Neuronal stem cell (in vitro differentiated cells): ENCODE measurements around the gene EPS8L3.
"Not testable (repeated sequence)": the region's sequence is repeated elsewhere in the genome, so short reads cannot be mapped to it uniquely, and the experiment has no call there.

Experiments
- DNase-seq: peaks from one replicate; pipeline ENCODE4 v3.0.0-alpha.2; 2013; ENCODE audit warnings: low spot score
- H2AFZ ChIP-seq: one replicate; pipeline ENCODE4 v1.6.1; 2013; ENCODE audit warnings: mild to moderate bottlenecking, low read length, inconsistent platforms
- H2AK5ac ChIP-seq: 2 replicates; pipeline ENCODE4 v1.6.1; 2013; ENCODE audit warnings: low read depth, mild to moderate bottlenecking, inconsistent platforms, low read length, moderate library complexity, mixed read lengths
- H2BK120ac ChIP-seq: 2 replicates; pipeline ENCODE4 v1.6.1; 2013; ENCODE audit warnings: low read depth, mild to moderate bottlenecking, inconsistent platforms, low read length, moderate library complexity, mixed read lengths
- H2BK12ac ChIP-seq: one replicate; pipeline ENCODE4 v1.6.1; 2013; ENCODE audit warnings: low read length, inconsistent platforms
- H2BK15ac ChIP-seq: 2 replicates; pipeline ENCODE4 v1.6.1; 2013; ENCODE audit warnings: mild to moderate bottlenecking, low read length, inconsistent platforms, mixed read lengths
- H2BK5ac ChIP-seq: one replicate; pipeline ENCODE4 v1.6.1; 2013; ENCODE audit warnings: inconsistent platforms, mild to moderate bottlenecking, low read length, moderate library complexity
- H3K14ac ChIP-seq: one replicate; pipeline ENCODE4 v1.6.1; 2013; ENCODE audit warnings: low read length, inconsistent platforms
- H3K18ac ChIP-seq: 2 replicates; pipeline ENCODE4 v1.6.1; 2013; ENCODE audit warnings: low read length, inconsistent platforms
- H3K23ac ChIP-seq: 2 replicates; pipeline ENCODE4 v1.6.1; 2013; ENCODE audit warnings: low read depth, mild to moderate bottlenecking, mixed read lengths, low read length, inconsistent platforms; ENCODE audit not compliant: poor library complexity
- H3K27ac ChIP-seq: replicated peaks from 3 replicates; pipeline ENCODE4 v1.5.1; 2013; ENCODE audit warnings: low read length, inconsistent platforms
- H3K27me3 ChIP-seq, 3 experiments: 2 replicates each; pipeline ENCODE4 v1.6.1; 2013; ENCODE audit warnings: low read length in 3 of 3, mild to moderate bottlenecking in 2 of 3, inconsistent platforms in 1 of 3, low read depth in 1 of 3, mixed read lengths in 1 of 3, moderate library complexity in 1 of 3; ENCODE audit not compliant: control insufficient read depth in 3 of 3, insufficient read depth in 3 of 3
- H3K36me3 ChIP-seq, 2 donors: replicated peaks in 1 of 2; 2 replicates each; pipeline ENCODE4 v1.6.1; 2013; ENCODE audit warnings: low read length in 2 of 2; ENCODE audit not compliant: control insufficient read depth in 2 of 2, insufficient read depth in 2 of 2
- H3K4ac ChIP-seq: 2 replicates; pipeline ENCODE4 v1.6.1; 2013; ENCODE audit warnings: inconsistent platforms, mild to moderate bottlenecking, low read length, moderate library complexity
- H3K4me1 ChIP-seq, 2 donors: 1 replicate in 1 of 2; 2 replicates in 1 of 2; pipeline ENCODE4 v1.6.1; 2013; ENCODE audit warnings: low read length in 2 of 2, low read depth in 1 of 2; ENCODE audit not compliant: control insufficient read depth in 2 of 2, insufficient read depth in 1 of 2
- H3K4me2 ChIP-seq: one replicate; pipeline ENCODE4 v1.6.1; 2013; ENCODE audit warnings: mild to moderate bottlenecking, low read length, inconsistent platforms; ENCODE audit not compliant: insufficient read depth, poor library complexity, severe bottlenecking
- H3K4me3 ChIP-seq, 2 donors: 2 replicates each; pipeline ENCODE4 v1.5.1; 2013; ENCODE audit warnings: low read length in 2 of 2, mild to moderate bottlenecking in 2 of 2, inconsistent platforms in 1 of 2, moderate library complexity in 1 of 2
- H3K79me1 ChIP-seq: one replicate; pipeline ENCODE4 v1.6.1; 2013; ENCODE audit warnings: low read depth, mild to moderate bottlenecking, inconsistent platforms, low read length, moderate library complexity
- H3K9ac ChIP-seq: one replicate; pipeline ENCODE4 v1.6.1; 2013; ENCODE audit warnings: mild to moderate bottlenecking, low read depth, low read length, inconsistent platforms; ENCODE audit not compliant: poor library complexity
- H3K9me3 ChIP-seq, 2 donors: replicated peaks in 1 of 2; 2 replicates each; pipeline versions ENCODE3 to v1.6.1; 2013; ENCODE audit warnings: low read length in 2 of 2, mild to moderate bottlenecking in 2 of 2, inconsistent platforms in 1 of 2, low read depth in 1 of 2, mixed read lengths in 1 of 2, moderate library complexity in 1 of 2; ENCODE audit not compliant: control insufficient read depth in 2 of 2, insufficient read depth in 1 of 2
- H4K8ac ChIP-seq: one replicate; pipeline ENCODE4 v1.6.1; 2013; ENCODE audit warnings: low read depth, mild to moderate bottlenecking, inconsistent platforms, low read length, moderate library complexity
- H4K91ac ChIP-seq: one replicate; pipeline ENCODE4 v1.6.1; 2013; ENCODE audit warnings: low read length, low read depth, mild to moderate bottlenecking, inconsistent platforms; ENCODE audit not compliant: poor library complexity
- WGBS, 2 donors: extraction: QIAGEN DNeasy Blood & Tissue Kit; methylation state at CpG; one replicate each; pipeline ENCODE4 v1.1.7; 2013; ENCODE audit warnings: missing lambda C conversion rate in 2 of 2, mixed read lengths in 1 of 2; ENCODE audit not compliant: insufficient read length in 2 of 2, insufficient replicate concordance in 1 of 2; ENCODE audit errors: extremely low coverage in 2 of 2; 5-methylcytosine and 5-hydroxymethylcytosine counted together

Gene EPS8L3

DNA sequence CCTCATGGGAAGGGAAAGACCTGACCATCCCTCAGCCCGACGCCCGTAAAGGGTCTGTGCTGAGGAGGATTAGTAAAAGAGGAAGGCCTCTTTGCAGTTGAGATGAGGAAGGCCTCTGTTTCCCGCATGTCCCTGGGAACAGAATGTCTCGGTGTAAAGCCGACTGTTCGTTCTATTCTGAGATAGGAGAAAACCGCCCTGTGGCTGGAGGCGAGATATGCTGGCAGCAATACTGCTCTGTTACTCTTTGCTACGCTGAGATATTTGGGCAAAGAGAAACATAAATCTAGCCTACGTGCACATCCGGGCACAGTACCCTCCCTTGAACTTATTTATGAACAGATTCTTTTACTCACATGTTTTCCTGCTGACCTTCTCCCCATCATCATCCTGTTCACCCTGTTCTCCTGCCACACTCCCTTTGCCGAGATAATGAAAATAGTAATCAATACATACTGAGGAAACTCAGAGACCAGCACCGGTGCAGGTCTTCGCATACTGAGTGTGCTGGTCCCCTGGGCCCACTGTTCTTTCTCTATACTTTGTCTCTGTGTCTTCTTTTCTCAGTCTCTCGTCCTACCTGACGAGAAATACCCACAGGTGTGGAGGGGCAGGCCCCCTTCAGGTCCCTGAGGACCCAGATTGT is 3.4 kb upstream of the EPS8L3 start:
- H3K18ac ChIP-seq, H2BK5ac ChIP-seq, H3K4me3 ChIP-seq, DNase-seq, H4K91ac ChIP-seq, H3K23ac ChIP-seq, H3K4ac ChIP-seq, H3K36me3 ChIP-seq, H2BK15ac ChIP-seq, H3K4me2 ChIP-seq, H3K27ac ChIP-seq, H4K8ac ChIP-seq, H3K79me1 ChIP-seq, H2AK5ac ChIP-seq, H2BK120ac ChIP-seq, H3K9me3 ChIP-seq, H2AFZ ChIP-seq, H3K14ac ChIP-seq, H3K4me1 ChIP-seq, H2BK12ac ChIP-seq, H3K9ac ChIP-seq: not testable (repeated sequence)
- peaks cover 0 to 65% (median 0%) of the 10 kb centered on the region in 3 experiments for H3K27me3 ChIP-seq
- no CpG with 5 or more reads among the region's 17 CpGs for WGBS, 2 donors

GRCh38 chr1:109765896-109766615 is 2.3 kb upstream of the EPS8L3 start:
- no CpG with 5 or more reads among the region's 13 CpGs for WGBS, 2 donors
- Histone ChIP-seq H3K27me3 (peaks cover 0 to 61% (median 0%) of the 10 kb centered on the region in 3 experiments), H3K4ac (no peak overlapping the region), H2AK5ac (no peak overlapping the region), H3K79me1 (no peaks in the 10 kb centered on the region), H3K4me3 (no peak overlapping the region), H2BK15ac (no peak overlapping the region), H2BK12ac (no peak overlapping the region), H3K9me3 (no peaks in the 10 kb centered on the region), H3K36me3 (no peaks in the 10 kb centered on the region), H3K4me1 (peaks cover 0 to 5% of the 10 kb centered on the region in 2 donors), H3K4me2 (no peak overlapping the region), H2BK5ac (no peak overlapping the region), H3K23ac (no peak overlapping the region), H3K9ac (no peak overlapping the region), H3K14ac (no peak overlapping the region), H3K18ac (no peak overlapping the region), H3K27ac (no peak overlapping the region), H2AFZ (no peak overlapping the region), H2BK120ac (no peak overlapping the region), H4K8ac (no peak overlapping the region), H4K91ac (no peak overlapping the region)
- DNase-seq = no peak

GRCh38 chr1:109765483-109765815 is 1.7 kb upstream of the EPS8L3 start:
- no peak for DNase-seq
- no peaks in the 10 kb centered on the region for H3K79me1 ChIP-seq
- peaks cover 0 to 3% of the 10 kb centered on the region in 2 donors for H3K4me1 ChIP-seq
- H3K4ac ChIP-seq = no peak overlapping the region
- no peak overlapping the region for H3K9ac ChIP-seq
- H2BK12ac ChIP-seq = no peak overlapping the region
- no peak overlapping the region for H3K27ac ChIP-seq
- H2BK120ac ChIP-seq = no peak overlapping the region
- no peak overlapping the region for H2AFZ ChIP-seq
- no peak overlapping the region for H3K23ac ChIP-seq
- H3K36me3 ChIP-seq = no peaks in the 10 kb centered on the region
- H3K27me3 ChIP-seq = peaks cover 0 to 55% (median 0%) of the 10 kb centered on the region in 3 experiments
- H2BK5ac ChIP-seq = no peak overlapping the region
- H4K8ac ChIP-seq = no peak overlapping the region
- H3K9me3 ChIP-seq = no peaks in the 10 kb centered on the region
- no peak overlapping the region for H3K14ac ChIP-seq
- no peak overlapping the region for H2AK5ac ChIP-seq
- H4K91ac ChIP-seq = no peak overlapping the region
- no peak overlapping the region for H3K18ac ChIP-seq
- no peak overlapping the region for H3K4me2 ChIP-seq
- H3K4me3 ChIP-seq = no peak overlapping the region
- WGBS, 2 donors = no CpG with 5 or more reads among the region's 4 CpGs
- H2BK15ac ChIP-seq = no peak overlapping the region

DNA sequence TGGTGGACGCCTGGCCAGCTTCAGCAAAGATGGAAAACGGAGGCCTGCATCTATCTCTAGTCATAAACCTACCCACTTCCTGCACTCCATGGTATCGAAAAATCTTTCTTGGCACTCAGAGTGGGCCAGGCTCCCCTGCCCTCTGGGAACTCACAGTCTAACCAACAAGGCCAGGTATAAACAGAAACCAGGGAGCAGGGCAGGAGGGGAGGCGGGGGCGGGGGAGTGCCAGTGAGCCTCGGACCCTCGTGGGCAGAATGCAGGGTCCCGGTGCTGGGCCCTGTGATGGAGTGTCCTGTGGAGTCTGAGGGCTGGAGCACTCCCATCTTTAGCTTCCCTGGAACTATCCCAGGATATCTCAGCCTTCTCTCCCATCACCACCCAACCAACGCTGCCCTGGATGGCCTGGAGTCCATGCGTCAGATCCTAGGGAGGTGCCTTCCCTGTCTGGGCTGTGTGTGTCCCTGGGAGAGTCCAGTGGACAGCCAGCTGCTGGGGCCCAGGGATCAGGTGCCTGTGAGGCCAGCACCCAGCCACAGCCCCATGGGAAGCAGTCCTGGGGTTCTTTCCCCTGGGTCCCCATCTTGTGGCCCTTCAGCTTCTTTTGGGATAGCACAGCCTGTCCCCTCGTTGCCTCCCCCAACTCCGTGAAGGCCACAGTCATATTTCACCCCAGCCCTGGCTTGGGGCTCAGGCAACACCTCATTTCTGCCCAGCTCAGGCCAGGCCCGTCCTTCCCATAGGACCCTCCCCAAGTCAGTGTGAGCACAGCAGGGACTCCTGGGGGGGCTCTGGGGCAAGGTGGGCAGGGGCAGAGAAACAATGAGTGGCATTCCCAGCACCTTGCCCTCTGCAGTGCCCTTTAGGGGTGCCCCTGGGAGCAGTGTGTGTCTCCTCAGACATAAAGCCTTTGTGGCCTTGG is 1.1 kb upstream of the EPS8L3 start:
- Histone ChIP-seq H2BK12ac (no peak overlapping the region), H3K14ac (no peak overlapping the region), H3K23ac (no peak overlapping the region), H3K9me3 (no peaks in the 10 kb centered on the region), H2BK5ac (no peak overlapping the region), H3K4ac (no peak overlapping the region), H4K91ac (no peak overlapping the region), H4K8ac (no peak overlapping the region), H3K4me1 (peaks cover 0 to 7% of the 10 kb centered on the region in 2 donors), H3K27ac (no peak overlapping the region), H2BK120ac (no peak overlapping the region), H2AK5ac (no peak overlapping the region), H3K4me2 (no peak overlapping the region), H3K18ac (no peak overlapping the region), H2BK15ac (peak overlapping the region; percentile 82), H2AFZ (no peak overlapping the region), H3K27me3 (peaks cover 0 to 49% (median 0%) of the 10 kb centered on the region in 3 experiments), H3K79me1 (no peaks in the 10 kb centered on the region), H3K36me3 (no peaks in the 10 kb centered on the region), H3K9ac (no peak overlapping the region), H3K4me3 (no peak overlapping the region)
- WGBS, 2 donors = no CpG with 5 or more reads among the region's 13 CpGs
- no peak for DNase-seq
